Fibroblast of the conjunctiva (primary cell): ENCODE data around the gene TUBGCP4.
A peak's percentile ranks its signal among the peaks of the same experiment; 100 is the strongest.
"Not testable (repeated sequence)": the region's sequence is repeated elsewhere in the genome, so short reads cannot be mapped to it uniquely, and the experiment has no call there.

Source experiments
- DNase-seq: peaks from one replicate; pipeline ENCODE4 v3.0.0-alpha.2; 2010; ENCODE audit warnings: low read depth

TUBGCP4 gene, protein sequence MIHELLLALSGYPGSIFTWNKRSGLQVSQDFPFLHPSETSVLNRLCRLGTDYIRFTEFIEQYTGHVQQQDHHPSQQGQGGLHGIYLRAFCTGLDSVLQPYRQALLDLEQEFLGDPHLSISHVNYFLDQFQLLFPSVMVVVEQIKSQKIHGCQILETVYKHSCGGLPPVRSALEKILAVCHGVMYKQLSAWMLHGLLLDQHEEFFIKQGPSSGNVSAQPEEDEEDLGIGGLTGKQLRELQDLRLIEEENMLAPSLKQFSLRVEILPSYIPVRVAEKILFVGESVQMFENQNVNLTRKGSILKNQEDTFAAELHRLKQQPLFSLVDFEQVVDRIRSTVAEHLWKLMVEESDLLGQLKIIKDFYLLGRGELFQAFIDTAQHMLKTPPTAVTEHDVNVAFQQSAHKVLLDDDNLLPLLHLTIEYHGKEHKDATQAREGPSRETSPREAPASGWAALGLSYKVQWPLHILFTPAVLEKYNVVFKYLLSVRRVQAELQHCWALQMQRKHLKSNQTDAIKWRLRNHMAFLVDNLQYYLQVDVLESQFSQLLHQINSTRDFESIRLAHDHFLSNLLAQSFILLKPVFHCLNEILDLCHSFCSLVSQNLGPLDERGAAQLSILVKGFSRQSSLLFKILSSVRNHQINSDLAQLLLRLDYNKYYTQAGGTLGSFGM

DNA sequence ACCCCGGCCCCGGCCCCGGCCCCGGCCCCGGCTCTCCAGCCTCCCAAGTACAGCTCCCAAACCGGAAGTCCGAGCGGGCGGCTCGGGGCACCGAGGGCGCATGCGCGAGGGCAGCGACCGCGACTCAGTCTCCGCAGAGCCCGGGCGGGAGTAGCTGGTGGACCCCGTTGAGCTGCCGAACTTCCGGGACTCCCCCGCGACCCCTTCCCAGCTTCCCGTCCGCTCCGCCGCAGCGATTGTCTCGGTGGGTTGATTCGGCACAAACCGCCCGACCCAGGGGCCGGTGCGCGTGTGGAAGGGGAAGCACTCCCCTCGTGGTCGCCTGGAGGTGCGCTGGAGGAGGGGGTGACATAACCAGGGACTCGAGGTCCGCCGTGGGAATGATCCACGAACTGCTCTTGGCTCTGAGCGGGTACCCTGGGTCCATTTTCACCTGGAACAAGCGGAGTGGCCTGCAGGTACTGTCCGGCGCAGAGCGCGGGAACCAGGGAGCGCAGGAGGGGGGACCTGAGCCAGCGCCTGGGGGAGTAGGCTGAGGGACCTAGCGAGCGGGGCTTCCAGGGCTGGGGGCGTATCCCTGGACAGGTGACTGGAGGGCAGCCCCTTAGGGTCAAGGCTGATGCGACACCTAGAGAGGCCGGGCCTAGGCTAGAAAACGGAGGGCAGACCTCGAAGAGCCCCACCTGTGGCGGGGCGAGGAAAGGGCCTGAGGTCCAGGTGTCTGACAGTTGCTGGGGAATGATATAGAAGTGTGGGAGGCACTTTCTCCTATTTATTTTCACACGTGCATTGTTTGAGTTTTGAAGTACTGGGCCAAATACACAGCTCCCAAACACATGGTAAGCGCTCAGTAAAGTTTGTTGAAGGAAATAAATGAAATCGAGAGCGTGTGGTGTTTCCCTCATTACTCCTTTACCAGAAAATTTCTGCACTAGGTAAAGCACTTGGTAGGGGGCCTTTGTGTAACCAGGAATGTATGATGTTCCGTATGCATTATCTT, at the start of gene TUBGCP4, which contains the start of gene ZSCAN29:
Gene TUBGCP4, plus strand, starts transcription at position 127 of the 1,000 bp plus-strand sequence. Its CDS starts 254 bp downstream, at position 381.
Gene ZSCAN29, minus strand, starts transcription at position 69 of the 1,000 bp plus-strand sequence. CDS start 1,130 bp downstream, outside the sequence.
- DNase-seq = peak; percentile 63

DNA sequence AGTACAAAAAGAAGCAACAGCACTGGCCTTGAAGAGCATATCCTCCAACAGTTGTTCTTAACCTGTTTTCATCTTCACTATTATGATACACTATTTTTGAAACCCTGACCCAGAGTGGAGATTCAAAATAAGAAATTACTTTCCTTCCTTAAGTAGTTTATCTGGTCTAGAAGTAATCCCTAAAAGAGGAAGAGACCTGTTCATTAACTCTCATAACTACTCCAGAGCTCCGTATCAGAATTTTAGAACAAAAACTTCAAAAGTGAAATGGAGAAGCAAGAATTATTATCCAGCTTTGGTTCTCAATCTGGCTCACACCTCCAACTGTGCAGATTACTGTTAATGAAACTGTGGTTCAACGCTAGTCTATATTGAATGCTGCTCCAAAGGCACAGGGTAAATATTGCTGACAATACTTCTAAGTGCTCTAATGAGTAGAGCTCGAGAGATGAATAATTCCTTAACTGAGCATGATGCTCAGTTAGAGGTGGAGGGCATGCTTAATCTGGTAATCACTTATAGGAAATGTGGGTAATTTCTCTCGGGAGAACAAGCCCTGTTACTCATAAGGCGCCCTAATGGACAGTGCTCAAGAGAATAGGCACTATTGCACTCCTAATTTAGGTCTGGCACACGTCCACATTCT, 45.7 kb upstream of the TUBGCP4 start:
- DNase-seq = no peak

DNA sequence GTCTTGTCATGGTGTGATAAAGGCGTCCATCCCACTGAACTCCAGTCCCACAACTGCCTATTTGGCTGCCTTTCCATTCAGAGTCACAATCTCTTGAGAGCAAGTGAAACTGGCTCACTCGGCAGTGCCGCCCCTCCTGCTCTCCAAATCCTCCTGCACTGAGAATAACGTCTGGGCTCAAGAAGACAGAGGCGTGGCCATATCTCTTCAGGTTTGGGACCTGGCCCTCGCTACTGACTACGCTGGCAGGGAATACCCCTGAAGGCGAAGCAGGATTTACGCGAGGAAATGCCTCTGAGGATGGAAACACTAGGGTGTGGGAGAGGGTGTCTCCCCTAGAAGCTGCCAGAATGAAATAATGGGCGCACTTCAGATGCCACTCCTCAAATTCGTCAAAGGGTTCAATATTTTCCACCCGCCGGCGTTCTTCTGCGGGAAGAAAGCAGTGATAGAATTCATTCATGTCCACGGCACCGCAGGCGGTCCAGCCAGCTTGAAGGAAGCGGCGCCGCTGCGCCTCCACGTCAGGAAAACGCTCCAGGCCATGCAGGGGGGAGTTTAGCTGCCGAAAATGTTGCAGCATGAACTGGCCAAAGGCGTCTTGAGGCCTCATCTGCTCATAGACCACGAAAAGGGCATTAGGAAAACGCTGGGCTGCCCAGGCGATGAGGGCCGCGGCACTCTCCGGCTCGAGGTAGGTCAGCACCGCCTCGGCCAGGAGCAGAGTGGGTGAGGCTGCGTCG, 41.5 kb upstream of the TUBGCP4 start:
- DNase-seq = no peak

GRCh38 chr15:43329960-43330779, 40.7 kb upstream of the TUBGCP4 start, which contains the start of gene LCMT2:
LCMT2 (minus strand) TSS chr15:43330573; CDS start chr15:43330489, 84 bp downstream.
- peak; percentile 88 for DNase-seq

DNA sequence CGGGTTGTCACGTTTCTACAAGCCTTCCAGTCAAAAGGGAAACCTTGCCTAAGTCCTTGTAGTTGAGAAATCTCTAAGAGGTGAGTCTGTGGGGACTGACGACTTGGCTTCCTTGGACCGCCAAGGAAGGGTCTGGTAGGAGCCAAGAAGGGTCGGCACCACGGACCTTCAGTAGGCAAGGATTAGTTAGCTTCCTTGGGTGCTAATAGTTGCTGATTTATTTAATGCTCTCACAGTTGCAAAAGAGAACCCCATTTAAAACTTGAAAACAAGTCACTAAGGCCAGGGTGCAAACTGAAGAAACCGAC, 40.2 kb upstream of the TUBGCP4 start:
- DNase-seq = no peak

DNA sequence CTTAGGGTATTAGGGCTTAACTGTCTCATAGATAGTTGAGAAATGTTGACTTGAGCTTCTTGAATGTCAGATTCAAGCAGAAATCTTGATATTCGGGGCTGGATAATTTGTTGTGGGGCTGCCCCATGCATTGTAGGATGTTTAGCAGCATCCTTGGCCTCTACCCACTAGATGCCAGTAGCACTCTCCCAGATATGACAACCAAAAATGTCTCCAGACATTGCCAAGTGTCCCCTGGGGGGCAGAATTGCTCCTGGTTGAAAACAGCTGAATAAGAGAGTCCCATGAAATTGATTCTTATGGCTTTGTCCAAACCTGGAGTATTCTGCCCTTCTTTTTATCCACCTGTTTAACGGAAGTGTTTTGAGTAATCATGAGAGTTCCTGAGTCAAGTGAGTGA, 24.6 kb upstream of the TUBGCP4 start:
- DNase-seq = no peak

DNA sequence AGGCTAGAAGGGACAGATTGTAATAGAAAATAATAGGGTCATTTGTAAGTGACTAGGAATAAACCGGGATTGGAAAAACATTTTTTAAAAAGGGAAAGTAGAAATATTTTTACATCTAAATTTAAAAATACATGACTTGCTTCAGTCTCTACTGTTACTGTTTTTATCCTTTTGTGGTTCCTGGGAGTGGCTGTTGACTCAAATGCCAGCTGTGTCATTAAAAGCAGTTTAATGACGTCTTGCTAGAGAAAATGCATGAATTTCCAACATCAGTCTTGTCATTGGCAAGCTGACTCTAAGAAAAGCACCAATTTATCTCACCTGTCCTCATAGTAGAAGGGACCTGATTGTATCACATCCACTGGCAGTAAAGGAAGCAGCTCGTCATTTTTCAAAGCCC, 23.8 kb upstream of the TUBGCP4 start:
- DNase-seq = no peak

DNA sequence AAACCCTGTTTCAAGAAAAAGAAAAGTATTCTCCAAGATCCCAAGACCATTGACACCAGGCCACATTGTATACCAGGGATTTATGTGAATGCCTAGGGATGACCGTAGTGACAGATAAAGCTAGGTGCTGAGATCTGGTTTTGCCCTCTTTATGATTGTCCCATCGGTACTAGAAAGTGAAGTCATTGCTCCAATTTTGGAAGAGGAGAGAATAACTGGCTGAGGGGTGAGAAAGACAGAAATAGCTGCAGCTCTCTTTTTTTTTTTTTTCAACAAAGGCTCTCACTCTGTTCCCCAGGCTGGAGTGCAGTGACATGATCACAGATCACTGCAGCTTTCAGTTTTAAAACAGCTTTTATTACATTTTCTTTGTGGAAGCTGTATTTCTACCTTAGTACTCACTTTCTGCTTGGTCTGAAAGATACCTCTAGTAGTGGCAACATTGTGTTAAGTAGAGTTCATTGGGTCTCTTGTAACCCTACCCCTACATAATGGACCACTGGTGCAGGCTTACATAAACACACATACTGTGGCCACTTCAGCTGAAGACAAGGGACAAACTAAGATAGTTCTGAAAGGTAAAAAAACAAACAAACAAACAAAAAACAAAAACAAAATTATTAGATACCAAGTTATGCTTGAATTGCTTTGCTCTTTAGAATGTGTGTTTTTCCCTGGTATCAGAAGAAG, 18.1 kb upstream of the TUBGCP4 start:
- no peak for DNase-seq

DNA sequence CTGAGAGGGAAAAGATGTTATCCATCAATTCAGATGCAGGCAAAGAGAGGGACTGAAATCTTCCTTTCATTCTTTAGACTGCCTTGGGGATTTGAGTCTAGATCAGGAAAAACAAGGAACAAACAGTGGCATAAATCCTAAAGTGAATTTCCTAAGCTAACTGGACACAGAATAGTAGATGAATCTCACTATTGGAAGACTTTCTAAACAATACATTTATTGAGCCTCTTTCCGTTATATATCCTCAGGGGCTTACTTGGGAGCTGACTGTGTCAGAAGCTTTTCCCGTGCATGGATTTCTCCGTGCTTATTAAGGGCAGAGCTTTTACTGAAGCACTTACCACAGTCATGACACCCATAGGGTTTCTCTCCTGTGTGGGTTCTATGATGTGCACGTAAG, 10.1 kb upstream of the TUBGCP4 start:
- DNase-seq = no peak

DNA sequence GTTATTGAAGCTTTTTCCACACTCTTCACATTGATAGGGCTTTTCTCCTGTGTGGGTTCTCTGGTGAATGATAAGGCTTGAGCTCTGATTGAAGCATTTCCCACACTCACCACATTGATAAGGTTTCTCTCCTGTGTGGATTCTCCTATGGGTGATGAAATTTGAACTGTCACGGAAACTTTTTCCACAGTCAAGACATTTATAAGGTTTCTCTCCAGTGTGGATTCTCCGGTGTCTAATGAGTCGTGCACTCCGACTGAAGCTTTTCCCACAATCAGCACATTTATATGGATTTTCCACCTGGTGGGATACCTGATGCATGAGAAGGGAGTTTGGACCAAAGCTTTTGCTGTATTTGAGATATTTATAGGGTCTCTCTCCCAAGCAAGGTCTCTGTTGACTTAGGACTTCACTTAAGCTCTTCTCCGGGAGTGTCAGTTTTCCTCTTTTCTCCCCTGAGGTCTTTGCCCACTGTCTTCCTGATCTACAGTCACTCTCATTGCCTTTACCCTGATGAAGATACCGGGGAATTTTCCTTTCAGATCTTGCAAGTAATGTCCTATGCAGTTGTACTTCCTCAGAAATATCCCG, 9.5 kb upstream of the TUBGCP4 start:
- DNase-seq = no peak

DNA sequence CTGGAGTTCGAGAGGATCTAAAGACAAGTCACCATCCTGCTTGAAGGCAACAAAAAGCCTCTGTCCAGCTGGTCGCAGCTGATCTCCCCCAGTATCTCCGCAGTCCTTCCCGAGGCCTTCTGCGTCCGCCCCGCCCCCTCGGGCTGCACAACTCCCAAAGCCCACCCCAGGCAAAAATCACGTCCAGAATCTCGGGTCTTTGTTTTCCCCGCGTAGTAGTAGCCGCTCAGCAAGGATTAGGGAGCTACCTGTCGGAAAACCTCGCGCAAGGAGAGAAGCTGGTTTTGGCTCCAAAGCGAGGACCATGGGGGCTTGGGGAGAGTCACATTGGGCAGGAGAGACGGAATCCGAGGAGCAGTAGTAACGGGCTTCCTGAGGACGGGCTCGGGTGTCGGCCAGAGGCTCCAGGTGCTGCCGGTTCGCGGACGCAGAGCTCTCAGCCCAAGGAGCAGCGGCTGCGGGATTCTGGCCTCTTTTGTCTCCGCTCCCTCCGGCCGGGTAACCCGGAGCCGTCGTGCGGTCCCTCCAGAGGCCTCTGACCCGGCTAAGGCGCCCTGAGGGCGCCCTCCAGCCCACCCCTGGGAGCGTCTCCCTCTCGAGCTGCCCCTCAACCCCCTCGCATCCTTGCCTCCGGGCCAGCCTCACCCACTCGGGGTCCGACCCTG, 459 bp upstream of the TUBGCP4 start:
- no peak for DNase-seq

DNA sequence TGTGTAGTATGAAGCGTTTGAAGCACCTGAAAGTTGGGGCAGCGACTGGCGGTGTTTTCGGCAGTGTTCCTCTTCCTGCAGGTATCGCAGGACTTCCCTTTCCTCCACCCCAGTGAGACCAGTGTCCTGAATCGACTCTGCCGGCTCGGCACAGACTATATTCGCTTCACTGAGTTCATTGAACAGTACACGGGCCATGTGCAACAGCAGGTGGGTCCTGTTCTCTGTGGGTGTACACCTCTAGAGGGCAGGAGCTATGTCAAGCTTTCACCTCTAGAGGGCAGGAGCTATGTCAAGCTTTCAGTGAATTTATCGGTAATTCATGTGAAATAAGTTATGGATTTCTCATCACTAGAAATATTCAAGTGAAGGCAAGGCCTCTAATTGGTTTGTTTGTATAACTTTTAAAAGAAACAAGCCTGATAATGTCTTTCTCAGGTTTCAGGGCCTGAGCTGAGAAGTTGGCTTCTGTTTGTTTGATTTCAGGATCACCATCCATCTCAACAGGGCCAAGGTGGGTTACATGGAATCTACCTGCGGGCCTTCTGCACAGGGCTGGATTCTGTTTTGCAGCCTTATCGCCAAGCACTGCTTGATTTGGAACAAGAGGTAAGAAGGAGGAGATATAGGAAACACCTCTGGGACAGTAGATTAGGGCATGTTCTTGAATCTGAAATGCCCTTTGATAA, 5.3 kb downstream of the TUBGCP4 start:
- DNase-seq = peak; percentile 12

GRCh38 chr15:43378601-43379000, 7.7 kb downstream of the TUBGCP4 start:
- DNase-seq = no peak

DNA sequence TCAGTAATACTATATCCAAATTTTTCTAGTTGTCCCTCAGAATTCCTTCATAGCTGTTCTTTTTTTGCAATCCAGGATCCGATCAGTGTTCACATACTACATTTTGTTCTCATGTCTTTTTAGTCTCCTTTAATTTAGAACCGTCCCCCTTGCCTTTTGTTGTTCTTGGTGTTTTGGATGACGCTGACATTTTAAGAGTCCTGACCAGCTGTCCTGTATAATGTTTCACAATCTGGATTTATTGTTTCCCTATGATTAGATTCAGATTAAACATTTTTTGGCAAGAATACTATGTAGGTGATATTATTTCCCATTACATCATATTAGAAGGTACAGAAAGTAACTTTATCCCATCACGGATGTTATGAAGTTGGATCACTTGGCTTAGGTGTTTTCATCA, 11.4 kb downstream of the TUBGCP4 start:
- DNase-seq = no peak

DNA sequence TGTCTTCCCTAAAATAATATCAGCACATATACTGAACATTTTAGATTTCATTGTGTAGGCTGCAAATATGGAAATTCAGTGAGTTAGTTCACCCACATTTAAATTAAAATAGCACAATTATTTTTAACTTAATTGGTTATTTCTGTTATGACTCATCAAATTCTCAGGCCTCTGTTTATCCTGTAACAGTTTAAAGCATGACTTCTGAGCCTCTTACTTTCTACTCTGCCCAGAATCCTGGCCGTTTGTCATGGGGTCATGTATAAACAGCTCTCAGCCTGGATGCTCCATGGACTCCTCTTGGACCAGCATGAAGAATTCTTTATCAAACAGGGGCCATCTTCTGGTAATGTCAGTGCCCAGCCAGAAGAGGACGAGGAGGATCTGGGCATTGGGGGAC, 12.2 kb downstream of the TUBGCP4 start:
- no peak for DNase-seq

GRCh38 chr15:43390723-43391122, 19.8 kb downstream of the TUBGCP4 start:
- no peak for DNase-seq

DNA sequence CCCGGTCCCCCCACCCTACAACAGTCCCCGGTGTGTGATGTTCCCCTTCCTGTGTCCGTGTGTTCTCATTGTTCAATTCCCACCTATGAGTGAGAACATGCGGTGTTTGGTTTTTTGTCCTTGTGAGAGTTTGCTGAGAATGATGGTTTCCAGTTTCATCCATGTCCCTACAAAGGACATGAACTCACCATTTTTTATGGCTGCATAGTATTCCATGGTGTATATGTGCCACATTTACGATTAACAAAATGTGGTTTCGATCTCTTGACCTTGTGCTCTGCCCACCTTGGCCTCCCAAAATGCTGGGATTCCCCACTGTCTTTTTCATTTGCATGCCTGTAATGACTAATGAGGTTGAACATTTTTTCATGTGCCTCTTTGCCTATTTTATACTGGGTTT, 22.7 kb downstream of the TUBGCP4 start:
- DNase-seq = not testable (repeated sequence)

GRCh38 chr15:43402255-43402654, 31.4 kb downstream of the TUBGCP4 start:
- no peak for DNase-seq
